Testis (tissue), 3 donors: ENCODE data around the gene IL13RA2. TPM values are rescaled to one million over a fixed set of nuclear protein-coding genes. Genes with fewer than 3 reads are reported as not detected.

Source experiments
- DNase-seq: peaks from one replicate; pipeline ENCODE4 v3.0.0-alpha.2; 2019
- H3K27ac ChIP-seq, 2 donors: fragments of 200-600 bp; sonication (generic); one replicate each; pipeline ENCODE4 v1.5.1; 2019
- H3K27me3 ChIP-seq: fragments of 200-600 bp; sonication (generic); one replicate; pipeline ENCODE4 v1.5.1; 2019
- H3K36me3 ChIP-seq: fragments of 200-600 bp; sonication (generic); one replicate; pipeline ENCODE4 v1.5.1; 2017; ENCODE audit warnings: low read depth; ENCODE audit errors: missing control alignments
- H3K4me1 ChIP-seq: fragments of 200-600 bp; sonication (generic); one replicate; pipeline ENCODE4 v1.5.1; 2019
- H3K4me3 ChIP-seq, 2 donors: fragments of 200-600 bp; sonication (generic); one replicate each; pipeline ENCODE4 v1.5.1; 2017 to 2019
- H3K9me3 ChIP-seq: fragments of 200-600 bp; sonication (generic); one replicate; pipeline ENCODE4 v1.5.1; 2017
- POLR2A ChIP-seq: fragments of 450-650 bp; IDR thresholded peaks from one replicate; pipeline ENCODE4 v1.6.1; 2017; ENCODE audit warnings: antibody characterized with exemption, mild to moderate bottlenecking, moderate library complexity
- whole genome bisulfite sequencing, 2 donors: methylation state at CpG; one replicate each; pipeline ENCODE4 v1.1.5; 2018; 5-methylcytosine and 5-hydroxymethylcytosine counted together
- intact Hi-C: fragments of 100-400 bp; cut with DNase I; formaldehyde crosslinking; loops from one replicate; pipeline ENCODE4 v1.15.1; 2023; ENCODE audit warnings: low total_unique reads
- polyA plus RNA-seq: library from polyadenylated mRNA; stranded (reverse); fragments of 350-450 nt; fragmentation: Illumina TruSeq; extraction: RNeasy Lipid Tissue Mini Kit (QIAGEN cat#74804); gene quantifications from one replicate; pipeline ENCODE4 v1.2.3, GENCODE V29; 2014; ENCODE audit warnings: low read depth, low replicate concordance; ENCODE audit not compliant: insufficient read depth
- total RNA-seq, 2 donors: library from RNA; depleted of rRNA; stranded (reverse); fragments of >200 nt; gene quantifications; one replicate each; pipeline ENCODE4 v1.2.3, GENCODE V29; 2016
- TF ChIP-seq, protein P1 (sequence below), 3 experiments: fragments of 450-650 bp in 2 of 3; fragments of 200-600 bp in 1 of 3; sonication (generic) in 1 of 3; IDR thresholded peaks; one replicate each; pipeline ENCODE4 v1.5.1; 2016 to 2019; ENCODE audit warnings: antibody characterized with exemption in 3 of 3, mild to moderate bottlenecking in 2 of 3, moderate library complexity in 1 of 3

IL13RA2 gene
- total and polyA plus RNA-seq, 3 donors from 2014 or later: 9.7 to 36.5 (median 15.5) TPM

DNA sequence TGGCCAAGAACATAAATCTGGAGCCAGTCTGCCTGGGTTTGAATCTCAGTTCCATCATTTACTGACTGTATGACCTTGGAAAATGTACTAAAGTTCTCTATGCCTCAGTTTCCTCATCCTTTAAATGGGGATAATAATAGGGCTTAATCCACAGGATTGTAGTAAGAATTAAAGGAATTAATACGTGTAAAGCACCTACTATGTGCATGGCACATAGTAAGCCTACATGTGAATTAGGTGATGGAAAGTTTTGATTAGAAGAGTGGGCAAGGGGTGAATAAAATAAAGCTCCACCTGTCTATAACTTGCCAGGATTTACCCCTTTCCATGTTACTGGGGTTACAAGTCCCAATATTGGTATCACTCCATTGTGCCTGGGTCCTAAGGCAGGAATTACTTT, 35.8 kb upstream of the IL13RA2 start:
- Histone ChIP-seq H3K27me3 (no peaks in the 10 kb centered on the region), H3K27ac (no peak overlapping the region), H3K9me3 (no peaks in the 10 kb centered on the region), H3K36me3 (no peaks in the 10 kb centered on the region), H3K4me1 (no peaks in the 10 kb centered on the region), H3K4me3 (no peak overlapping the region)
- no peak for DNase-seq
- intact Hi-C loops: no loop called here
- 47 to 62% methylated on average over 1 of the region's 1 CpG for WGBS, 2 donors
- TF ChIP-seq, protein P1, sequence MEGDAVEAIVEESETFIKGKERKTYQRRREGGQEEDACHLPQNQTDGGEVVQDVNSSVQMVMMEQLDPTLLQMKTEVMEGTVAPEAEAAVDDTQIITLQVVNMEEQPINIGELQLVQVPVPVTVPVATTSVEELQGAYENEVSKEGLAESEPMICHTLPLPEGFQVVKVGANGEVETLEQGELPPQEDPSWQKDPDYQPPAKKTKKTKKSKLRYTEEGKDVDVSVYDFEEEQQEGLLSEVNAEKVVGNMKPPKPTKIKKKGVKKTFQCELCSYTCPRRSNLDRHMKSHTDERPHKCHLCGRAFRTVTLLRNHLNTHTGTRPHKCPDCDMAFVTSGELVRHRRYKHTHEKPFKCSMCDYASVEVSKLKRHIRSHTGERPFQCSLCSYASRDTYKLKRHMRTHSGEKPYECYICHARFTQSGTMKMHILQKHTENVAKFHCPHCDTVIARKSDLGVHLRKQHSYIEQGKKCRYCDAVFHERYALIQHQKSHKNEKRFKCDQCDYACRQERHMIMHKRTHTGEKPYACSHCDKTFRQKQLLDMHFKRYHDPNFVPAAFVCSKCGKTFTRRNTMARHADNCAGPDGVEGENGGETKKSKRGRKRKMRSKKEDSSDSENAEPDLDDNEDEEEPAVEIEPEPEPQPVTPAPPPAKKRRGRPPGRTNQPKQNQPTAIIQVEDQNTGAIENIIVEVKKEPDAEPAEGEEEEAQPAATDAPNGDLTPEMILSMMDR (IDR thresholded peaks at IDR 0.05): no peak
- no peak for TF ChIP-seq POLR2A

DNA sequence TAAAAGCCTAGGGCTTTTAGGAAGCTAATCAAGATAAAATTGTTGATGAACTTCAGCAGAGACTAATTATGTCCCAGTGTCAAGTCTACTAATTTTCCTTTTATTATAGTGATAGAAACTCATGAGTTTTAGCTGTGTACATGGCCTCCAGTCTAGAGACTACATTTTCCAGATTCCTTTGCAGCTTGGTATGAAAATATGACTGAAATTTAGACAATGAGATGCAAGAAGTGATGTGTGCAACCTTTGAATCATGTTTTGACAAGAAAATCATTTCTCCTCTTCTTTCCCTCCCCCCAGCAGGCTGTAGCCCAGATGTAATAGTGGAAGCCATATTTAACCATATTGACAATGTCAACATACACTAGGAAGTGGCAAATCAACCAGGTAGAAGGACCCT, 30.3 kb upstream of the IL13RA2 start:
- TF ChIP-seq, protein P1 (IDR thresholded peaks at IDR 0.05): no peak
- no peak for TF ChIP-seq POLR2A
- Histone ChIP-seq H3K4me1 (no peaks in the 10 kb centered on the region), H3K4me3 (no peak overlapping the region), H3K9me3 (no peaks in the 10 kb centered on the region), H3K36me3 (no peaks in the 10 kb centered on the region), H3K27ac (no peak overlapping the region), H3K27me3 (no peaks in the 10 kb centered on the region)
- intact Hi-C loops: no loop called here
- DNase-seq: no peak

DNA sequence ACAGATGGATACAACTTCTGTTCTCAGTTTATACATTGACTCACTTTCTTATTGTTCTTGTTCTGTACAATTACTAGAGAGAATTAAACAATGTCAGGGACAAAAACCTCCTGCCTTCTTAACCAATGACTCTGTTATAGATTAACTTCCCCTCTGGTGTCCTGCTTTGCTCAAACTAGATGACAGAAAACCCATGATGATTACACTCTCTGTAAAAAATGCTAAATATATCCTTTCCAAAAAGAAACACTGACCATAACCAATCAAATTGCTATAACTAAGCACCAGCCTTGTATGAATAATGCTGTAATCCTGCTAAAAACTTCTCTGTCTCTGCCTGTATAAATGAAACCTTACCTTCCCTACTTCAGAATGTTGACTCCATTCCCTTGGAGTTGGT, 29.8 kb upstream of the IL13RA2 start:
- H3K4me1 ChIP-seq: no peaks in the 10 kb centered on the region
- H3K36me3 ChIP-seq: no peaks in the 10 kb centered on the region
- H3K4me3 ChIP-seq: no peak overlapping the region
- intact Hi-C loops: no loop called here
- no peaks in the 10 kb centered on the region for H3K9me3 ChIP-seq
- TF ChIP-seq, protein P1 (IDR thresholded peaks at IDR 0.05): no peak
- TF ChIP-seq POLR2A: no peak
- no peak for DNase-seq
- H3K27ac ChIP-seq: no peak overlapping the region
- H3K27me3 ChIP-seq: no peaks in the 10 kb centered on the region

DNA sequence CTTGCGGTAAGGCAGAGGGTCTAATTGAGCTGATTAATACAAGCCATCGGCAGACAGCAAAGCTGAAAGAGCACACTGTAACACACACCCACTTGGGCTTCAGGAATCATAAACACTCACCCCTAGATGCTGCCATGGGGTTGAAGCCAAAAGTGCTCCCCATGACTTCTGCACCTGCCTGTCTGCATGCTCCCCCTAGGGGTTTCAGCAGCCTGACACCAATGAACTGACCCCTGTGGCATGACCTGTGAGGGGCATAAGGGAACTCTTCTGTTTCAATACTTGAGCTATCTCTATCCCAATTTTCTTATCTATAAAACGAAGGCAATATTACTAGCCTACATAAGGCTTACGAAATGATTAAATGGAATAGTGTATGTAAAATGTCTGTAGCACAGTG, 23.0 kb upstream of the IL13RA2 start:
- Histone ChIP-seq H3K27me3 (no peaks in the 10 kb centered on the region), H3K4me3 (no peak overlapping the region), H3K4me1 (no peaks in the 10 kb centered on the region), H3K9me3 (no peaks in the 10 kb centered on the region), H3K36me3 (no peaks in the 10 kb centered on the region), H3K27ac (no peak overlapping the region)
- no peak for TF ChIP-seq POLR2A
- intact Hi-C loops: no loop called here
- DNase-seq: no peak
- 90 to 92% methylated on average over 4 of the region's 4 CpGs for WGBS, 2 donors

DNA sequence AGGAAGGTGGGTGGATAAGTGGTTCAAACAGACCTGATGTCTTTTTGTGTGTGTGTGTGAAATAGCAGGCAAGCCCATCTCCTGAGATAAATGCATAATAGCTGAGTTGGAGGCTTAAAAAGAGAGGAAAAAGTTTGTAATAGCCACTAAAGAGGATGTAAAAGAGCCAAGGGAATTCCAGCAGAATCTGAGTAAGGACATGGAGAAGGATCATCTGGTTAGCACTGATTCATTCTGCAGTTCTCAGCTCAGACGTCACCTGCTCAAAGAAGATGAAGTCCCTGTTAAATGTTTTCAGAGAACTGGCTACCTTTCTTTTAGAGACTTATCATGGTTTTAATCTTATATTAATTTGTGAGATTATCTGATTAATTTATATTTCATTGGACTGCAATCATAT, 21.0 kb upstream of the IL13RA2 start:
- Histone ChIP-seq H3K9me3 (no peaks in the 10 kb centered on the region), H3K4me1 (no peaks in the 10 kb centered on the region), H3K4me3 (no peak overlapping the region), H3K36me3 (no peaks in the 10 kb centered on the region), H3K27ac (no peak overlapping the region), H3K27me3 (no peaks in the 10 kb centered on the region)
- intact Hi-C loops: no loop called here
- DNase-seq: no peak
- 27 to 83% methylated on average over 1 of the region's 1 CpG for WGBS, 2 donors
- TF ChIP-seq POLR2A: no peak
- TF ChIP-seq, protein P1 (IDR thresholded peaks at IDR 0.05): no peak
